ENCODE results near the gene DCST1.

DNA sequence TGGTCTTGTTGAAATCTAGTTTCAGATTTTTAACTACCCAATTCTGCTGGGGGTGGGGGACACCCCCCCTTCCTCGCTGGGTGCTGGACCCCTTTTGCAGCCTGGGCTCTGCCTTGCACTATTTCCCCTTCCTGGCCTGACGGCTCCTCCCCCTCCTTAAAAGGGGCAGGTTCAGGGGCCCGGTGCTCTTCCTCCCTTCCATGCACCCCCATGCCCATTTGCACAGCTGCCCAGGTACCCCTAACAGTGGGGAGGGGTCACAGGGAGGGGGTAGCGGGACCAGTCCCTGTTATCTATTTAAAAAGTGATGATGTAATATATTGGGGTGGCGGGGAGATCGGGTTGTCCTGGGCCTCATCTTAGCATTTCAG lies 15.7 kb upstream of the DCST1 start:
- TF ChIP-seq, protein P1, sequence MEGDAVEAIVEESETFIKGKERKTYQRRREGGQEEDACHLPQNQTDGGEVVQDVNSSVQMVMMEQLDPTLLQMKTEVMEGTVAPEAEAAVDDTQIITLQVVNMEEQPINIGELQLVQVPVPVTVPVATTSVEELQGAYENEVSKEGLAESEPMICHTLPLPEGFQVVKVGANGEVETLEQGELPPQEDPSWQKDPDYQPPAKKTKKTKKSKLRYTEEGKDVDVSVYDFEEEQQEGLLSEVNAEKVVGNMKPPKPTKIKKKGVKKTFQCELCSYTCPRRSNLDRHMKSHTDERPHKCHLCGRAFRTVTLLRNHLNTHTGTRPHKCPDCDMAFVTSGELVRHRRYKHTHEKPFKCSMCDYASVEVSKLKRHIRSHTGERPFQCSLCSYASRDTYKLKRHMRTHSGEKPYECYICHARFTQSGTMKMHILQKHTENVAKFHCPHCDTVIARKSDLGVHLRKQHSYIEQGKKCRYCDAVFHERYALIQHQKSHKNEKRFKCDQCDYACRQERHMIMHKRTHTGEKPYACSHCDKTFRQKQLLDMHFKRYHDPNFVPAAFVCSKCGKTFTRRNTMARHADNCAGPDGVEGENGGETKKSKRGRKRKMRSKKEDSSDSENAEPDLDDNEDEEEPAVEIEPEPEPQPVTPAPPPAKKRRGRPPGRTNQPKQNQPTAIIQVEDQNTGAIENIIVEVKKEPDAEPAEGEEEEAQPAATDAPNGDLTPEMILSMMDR (conservative IDR thresholded peaks at IDR 0.05; ENCODE audit: low read depth, low read length), result no peak
- TF ChIP-seq EZH2phosphoT487 (IDR thresholded peaks at IDR 0.05; ENCODE audit: borderline replicate concordance, low read length) (no peak), EZH2 (IDR thresholded peaks at IDR 0.05; ENCODE audit: low read length, unreplicated experiment) (no peak)
